Putamen (tissue), 1 donor: ENCODE data around the gene INAFM2.
A peak's percentile ranks its signal among the peaks of the same experiment; 100 is the strongest.

Experiments
- DNase-seq: peaks from one replicate; pipeline ENCODE4 v3.0.0-alpha.2; 2016; ENCODE audit warnings: low spot score

INAFM2 gene

DNA sequence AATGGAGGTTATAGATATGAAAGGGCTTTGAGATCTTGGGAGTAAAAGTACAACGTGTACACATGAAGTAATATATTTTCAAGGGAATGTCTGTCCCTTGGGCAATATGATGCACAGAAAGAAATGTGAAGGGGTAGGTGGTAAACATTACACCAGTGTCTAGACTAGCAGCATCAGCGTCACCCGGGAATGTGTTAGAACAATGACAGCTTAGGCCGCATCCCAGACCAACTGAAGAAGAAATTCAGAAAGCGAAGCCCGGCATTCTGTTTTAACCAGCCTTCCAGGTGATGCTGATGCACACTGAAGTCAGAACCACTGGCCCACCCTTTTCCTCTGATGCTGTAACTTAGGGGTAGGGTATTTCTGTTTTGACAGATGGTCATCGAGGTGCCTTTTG is 6.3 kb downstream of the INAFM2 start:
- DNase-seq = no peak

DNA sequence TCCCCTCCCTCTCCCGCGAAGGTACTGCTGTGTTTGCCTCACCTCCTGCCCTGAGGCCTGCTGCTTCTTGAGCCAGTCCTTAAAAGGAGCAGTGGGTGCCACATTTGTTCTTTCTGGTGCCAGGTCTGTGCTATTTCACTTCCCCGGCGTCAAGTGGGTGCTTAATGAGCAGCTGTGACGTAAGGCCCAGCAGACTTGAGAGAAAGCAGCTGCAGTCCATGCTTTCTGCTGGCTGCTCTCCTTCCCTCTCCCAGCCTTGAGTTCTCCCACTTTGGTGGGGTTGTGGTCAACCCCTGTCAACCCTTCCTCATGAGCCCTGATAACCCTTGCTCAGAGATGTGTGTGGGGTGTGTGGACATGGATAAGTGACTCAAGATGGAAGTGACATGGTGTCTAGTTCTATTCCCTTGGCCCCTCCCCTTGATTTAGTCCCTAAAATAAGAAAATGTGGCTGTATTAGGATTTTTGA is 6.9 kb downstream of the INAFM2 start:
- DNase-seq = no peak

DNA sequence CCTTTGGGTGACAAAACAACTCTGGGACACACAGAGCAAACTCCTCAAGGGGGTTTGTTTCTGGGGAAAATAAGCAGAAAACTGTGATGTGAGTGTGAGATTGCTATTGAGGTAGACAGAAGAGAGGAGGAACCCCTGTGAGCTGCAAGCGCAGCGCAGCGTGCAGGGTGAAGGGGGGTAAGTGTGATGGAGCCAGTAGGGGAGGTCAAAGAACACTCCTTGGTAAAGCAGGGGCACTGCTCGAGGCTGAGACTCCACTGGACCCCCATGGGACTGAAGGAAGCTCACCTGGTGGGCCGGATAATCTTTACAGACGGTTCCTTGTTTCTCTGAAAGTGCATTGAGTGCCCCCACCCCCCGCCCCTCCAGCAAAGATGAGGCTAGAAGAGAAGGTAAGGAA is 7.5 kb downstream of the INAFM2 start:
- no peak for DNase-seq

DNA sequence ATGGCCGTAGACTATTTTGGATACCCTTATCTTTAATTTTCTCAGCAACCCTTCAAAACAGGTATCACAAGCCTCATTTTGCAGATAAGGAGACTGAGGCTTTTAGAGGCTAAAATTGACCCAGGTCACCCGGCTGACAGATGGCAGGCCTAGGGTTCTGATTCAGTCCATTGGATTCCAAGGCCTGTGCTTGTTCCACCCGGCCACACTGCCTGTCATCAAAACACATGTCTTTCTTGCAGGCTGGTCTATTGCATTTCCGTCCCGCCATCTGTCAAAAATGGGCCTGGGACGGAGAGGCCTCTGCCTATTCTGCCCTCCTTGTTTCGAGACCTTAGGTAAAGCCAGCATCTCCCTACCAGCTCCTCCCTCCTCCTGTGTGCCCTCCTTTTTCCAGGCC is 8.1 kb downstream of the INAFM2 start:
- no peak for DNase-seq

DNA sequence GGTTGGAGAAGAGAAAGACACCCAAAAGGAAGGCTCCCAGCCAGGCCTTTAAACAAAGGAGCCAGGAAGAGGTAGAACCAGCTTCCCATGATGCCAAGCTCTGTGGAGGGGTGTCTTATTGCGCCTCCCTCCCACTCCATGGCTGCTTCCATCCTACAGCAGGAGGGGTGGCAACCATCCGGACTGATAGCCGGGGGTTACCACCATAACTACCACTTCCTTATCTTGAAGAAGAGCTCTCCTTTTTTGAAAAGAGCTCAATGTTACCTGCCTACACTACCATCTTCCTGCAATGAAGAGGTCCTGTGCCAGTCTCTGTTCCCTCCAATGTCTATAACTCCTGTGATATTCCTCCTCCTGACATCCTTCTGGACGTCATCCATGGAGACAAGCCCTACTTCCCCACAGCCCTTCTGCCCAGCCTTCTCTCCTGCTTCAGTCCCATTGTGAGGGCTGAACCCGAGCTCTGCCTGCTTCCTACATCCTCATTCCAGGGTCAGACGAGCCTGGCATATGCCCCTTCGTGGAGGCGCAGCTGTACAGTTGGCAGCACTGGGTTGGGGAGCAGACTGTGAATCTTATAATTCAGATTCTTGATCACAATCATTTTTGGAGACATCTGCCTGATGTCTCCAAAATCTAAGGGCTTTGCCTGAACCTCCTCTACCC is 8.8 kb downstream of the INAFM2 start:
- DNase-seq = no peak

DNA sequence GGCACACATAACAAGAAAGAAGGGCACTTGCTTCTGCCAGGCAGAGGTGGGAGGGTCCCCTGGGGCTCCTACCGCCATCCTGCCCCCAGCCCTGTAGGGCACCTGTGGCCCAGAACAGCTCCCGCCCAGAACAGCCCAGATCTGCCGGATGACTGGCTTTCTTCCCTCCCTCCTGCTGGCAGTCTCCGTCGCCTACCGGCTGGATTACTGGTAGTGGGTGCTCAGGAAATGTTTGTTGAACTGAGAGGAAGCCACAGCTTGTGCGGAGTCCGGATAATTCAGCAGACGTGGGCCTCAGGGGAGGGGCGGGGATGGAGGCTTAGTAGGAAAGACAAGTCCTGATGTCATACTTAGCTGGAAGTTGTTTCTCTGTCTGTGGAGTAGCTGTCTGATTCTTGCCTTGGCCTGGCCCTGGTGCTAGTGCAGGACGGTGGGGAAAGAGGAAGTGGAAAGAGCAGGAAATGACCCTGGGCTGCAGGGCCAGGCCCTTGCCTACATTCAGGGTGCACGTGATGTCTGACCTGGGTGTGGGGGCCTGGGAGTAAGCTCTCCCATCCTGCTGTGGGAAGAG is 10.5 kb downstream of the INAFM2 start:
- peak; percentile 54 for DNase-seq

DNA sequence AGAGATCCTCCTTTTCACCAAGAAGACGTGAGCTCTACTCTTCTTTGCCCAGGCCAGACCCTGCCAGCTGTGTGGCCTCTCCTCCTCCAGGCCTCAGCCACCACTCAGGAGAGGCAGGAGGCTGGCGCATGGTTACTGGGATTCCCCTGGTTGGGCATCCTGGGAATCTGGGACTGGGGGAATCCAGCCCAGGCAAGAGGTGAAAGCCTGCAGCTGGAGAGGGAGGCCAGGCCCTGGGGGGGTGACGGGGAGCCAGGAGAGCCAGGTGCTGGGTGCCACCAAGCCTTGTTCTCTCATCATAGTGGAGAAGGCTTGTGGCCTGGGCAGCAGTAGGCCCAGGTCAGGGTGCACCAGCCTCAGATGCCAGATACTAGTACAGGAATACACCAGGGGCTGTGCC is 11.0 kb downstream of the INAFM2 start:
- no peak for DNase-seq

DNA sequence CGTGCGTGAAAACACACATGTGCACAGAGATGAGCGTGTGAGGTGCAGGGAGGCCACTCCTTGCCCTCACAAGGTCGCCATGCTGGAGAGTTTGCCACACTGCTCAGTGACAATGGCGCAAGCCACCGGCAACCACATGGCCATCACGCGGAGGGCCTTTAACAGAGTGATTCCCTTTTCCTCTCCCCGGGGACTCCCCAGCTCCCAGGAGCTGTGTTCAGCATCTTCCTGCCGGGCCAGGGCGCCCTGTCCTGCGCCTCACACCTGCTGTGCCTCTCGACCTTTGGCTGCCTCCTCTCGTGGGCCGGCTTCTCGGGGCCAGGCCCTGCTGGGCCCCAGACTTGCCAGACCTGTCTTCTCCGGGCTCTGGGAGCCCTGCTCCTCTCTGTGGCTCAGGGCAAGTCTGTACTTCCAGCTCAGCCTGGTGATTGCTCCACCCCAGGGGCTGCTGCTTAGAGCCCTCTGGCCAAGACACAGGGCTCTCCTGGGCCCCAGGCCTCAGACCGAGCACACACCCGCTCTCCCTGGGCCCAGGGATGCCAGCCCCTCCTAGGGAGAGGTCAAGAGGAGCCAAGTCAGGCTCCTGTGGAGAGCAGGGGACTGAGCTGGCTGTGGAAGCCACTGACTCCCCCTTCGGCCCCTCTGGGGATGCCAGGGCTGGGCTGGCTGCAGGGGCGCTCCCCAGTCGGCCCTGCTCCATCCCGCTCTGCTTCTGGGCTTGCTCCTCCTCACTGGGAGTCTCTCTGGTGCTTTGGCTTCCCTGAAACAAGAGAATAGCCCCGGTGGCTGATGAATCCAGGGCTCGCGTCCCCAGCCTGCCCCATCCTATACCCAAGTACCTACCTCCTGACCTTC is 11.7 kb downstream of the INAFM2 start:
- no peak for DNase-seq

DNA sequence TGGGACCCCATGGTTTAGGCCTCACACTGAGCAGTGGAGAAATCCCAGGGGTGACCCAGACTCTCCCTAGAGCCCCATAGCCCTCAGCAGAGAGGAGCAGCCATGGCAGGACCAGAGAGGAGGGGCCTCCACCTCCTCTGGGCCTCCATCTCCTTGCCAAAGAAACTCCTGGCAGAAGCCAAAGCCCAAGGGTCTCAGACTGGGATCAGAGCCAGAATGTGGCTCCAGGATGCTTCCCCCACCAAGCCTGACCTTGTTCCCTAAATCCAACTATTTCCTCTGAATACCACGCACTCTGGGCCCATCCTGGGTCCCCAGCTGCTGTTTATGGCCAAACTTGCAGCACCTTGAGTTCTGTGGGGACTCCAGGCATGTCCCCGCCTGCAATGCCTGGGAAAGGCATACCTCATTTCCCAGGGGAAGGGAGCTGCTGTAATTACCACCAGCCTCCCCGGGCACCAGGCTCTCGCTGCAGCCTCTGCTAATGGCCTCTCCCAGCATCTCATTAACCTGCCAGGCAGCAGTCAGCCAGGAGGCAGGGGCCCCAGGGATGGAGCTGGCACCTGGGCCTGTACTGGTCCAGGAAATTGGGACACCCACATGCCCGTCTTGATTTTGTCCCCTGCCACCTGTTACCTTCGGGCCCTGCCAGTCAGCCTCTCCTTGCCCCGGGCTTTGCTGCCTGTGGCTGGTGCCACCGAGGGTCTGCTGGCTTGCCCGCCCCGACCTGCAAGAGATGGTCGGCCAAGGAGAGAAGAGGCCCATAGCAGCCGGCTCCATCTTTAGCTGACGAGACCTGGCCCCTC is 12.6 kb downstream of the INAFM2 start:
- DNase-seq = no peak

DNA sequence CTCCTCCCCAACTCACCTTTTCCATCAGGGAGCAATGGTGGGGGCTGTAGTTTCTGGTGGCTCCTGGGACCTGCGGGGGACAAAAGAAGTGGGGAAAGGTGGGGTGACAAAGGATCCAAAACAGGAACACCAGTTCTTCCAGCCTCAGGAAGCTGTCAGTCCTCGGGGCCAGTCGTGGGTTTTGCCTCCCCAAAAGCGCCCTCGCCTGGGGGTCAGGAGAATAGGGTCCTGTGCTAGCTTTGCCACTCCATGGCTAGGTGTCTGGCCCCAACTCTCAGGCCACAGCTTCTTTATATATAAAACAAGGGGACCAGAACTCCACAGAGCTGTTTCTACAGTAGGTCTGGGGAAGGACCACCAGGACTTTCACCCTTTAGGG is 13.2 kb downstream of the INAFM2 start:
- no peak for DNase-seq

DNA sequence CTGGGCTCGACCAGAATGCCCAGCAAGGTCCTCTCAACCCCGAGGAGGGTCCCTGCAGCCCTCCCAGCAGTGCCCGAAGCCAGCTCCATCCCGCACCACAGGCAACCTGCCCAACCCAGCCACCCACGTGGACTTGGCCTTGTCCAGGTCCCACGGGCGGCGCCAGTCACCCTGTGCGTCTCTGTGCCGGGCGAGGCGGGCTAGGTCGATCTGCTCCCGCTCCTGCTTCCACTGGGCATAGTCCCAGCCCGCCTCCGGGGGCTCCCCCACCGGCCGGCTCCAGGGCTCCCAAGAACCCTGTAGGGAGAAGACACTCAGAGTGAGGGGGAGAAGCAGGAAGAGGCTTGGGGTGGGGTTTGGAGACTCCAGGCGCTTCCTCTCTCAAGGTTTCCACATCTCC is 14.1 kb downstream of the INAFM2 start:
- DNase-seq = no peak

DNA sequence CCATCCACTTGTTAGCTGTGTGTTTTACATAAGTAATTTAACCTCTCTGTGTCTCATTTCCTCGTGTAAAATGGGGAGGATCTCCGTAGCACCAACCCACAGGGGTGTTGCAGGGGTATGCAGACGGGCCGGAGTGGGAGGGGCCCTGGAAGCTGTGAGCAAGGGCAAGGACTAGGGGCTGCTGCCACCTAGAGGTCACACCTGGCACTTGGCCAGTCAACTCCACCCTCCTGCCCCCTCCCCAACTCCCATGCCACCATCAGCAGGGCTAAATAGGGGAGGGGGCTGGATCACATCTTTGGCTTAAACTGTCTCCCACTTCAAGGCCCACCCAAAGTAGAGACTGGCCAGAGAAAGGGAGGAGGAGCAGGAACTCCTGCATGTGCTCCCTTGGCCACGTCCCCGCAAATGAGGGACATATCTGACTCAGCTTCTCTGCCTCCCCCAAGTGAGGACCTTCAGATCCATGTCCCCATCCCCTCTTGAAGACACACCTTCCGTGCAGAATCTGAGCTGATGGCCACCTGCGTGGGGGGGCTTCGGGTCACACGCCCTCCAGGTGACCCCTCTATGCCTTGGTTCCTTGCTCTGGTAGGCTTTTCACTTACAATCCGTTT is 14.7 kb downstream of the INAFM2 start:
- peak; percentile 49 for DNase-seq

DNA sequence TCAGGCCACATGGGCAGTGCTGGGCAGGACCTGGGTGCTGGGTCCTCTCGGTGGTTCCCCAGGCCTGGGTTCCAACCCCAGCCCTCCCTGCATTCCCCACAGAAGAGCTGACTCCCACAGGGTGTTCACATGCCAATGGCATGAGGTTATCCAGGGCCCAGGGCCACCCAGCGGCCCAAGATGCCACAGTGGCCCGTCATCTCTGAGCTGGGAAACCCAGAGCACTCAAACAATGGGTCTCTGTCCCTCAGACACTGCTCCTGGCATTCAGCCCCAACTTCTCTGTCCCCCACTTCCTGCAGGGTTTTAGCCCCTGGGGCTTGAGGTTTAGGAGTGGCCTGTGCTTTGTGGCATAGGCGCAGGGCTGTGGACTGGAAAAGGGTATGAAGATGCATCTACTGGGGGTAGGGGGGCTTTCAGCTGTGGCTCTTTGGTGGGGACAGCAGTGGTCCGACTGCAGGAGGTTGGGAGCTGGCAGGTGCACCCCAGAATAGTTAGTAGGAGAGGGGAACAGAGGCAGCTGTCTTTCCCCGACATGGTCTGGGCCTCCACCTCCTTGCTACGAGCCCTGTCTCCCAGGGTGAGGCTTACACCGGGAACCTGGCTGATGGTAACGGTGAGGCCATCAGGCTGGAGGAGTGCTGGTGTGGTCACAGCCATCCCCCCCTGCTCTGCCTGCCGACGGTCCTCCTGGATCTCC is 15.6 kb downstream of the INAFM2 start:
- peak; percentile 84 for DNase-seq

DNA sequence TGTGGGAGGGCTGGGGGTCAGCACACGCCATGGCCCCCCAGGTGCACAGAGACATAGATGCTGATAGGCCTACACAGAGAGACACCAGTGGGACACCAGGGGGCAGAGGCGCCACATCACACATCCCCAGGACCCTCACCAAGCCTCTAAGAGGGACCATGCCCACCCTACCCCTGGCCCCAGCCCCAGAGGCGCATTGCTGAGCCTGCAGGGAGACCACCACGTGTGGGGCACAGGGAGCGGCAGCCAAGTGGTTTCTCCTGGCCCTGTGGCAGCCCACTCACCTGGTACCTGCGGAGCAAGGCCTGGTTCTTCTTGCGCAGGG is 16.1 kb downstream of the INAFM2 start:
- no peak for DNase-seq

DNA sequence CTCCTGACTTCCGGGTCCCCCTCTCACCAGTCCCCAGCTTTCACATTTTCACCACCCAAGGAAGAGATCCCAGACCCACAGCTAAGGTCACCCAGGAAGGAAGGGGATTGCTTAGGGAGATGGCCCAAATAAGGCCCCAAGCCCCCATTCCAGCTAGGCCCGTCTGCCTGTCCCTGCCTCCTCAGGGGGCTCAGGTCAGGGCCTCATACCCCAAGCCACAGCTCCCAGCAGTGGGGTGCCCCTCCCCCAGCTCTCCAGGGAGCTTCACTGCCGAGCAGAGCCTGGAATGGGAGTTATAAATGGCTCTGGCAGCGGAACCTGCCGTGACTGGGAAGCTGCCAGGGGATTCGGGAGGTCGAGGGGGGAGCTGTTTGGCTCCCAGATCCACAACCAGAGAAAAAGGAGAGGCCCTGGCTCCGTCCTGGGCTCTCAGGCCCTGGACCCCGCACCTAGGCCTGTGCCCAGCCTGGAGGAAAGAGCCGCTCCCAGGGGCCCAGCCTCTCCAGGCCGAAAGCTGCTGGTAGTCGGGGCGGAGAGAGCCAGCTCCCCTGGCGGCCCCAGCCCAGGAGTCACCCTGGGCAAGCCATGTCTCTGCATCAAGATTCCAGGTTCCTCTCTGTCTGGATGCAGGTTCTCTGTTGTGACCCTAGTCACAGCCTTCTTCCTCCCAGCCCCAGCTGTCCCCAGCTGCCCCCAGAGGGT is 16.7 kb downstream of the INAFM2 start:
- peak; percentile 67 for DNase-seq

DNA sequence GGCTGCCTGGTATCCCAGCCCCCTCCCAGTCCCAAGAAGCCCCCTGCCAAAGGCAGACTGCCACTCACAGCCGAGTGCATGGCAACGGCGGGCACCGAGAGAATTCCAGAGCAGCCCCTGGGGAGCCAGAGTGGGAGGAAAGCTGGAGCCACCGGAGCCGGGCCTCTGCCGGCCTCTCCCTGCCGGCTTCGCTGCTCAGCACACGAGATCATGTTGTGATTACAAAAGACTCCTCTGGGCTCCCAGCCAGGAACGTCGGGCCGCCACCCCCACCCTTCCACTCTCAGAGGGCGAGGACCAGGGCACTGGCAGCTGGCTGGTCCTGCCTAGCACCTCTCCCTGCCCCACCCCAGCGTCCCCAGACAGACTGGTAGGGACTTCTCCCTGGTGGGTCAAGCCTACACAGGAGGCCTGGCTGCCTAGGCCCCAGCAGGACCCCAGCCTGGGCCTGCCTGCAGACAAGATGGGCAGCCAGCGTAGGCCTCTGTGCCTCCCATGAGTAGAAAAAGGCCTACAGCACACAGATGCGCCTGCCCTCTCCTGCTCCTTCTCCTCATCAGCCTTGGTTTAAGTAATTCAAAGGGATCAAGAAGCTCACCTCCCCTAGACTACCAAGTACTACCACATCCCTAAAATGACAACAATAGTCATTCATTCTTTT is 17.4 kb downstream of the INAFM2 start, which contains the start of gene CCDC9B:
Gene CCDC9B, minus strand, starts transcription at position 200 of the 661 bp plus-strand sequence. Its CDS starts 120 bp downstream, at position 80.
- peak; percentile 86 for DNase-seq

DNA sequence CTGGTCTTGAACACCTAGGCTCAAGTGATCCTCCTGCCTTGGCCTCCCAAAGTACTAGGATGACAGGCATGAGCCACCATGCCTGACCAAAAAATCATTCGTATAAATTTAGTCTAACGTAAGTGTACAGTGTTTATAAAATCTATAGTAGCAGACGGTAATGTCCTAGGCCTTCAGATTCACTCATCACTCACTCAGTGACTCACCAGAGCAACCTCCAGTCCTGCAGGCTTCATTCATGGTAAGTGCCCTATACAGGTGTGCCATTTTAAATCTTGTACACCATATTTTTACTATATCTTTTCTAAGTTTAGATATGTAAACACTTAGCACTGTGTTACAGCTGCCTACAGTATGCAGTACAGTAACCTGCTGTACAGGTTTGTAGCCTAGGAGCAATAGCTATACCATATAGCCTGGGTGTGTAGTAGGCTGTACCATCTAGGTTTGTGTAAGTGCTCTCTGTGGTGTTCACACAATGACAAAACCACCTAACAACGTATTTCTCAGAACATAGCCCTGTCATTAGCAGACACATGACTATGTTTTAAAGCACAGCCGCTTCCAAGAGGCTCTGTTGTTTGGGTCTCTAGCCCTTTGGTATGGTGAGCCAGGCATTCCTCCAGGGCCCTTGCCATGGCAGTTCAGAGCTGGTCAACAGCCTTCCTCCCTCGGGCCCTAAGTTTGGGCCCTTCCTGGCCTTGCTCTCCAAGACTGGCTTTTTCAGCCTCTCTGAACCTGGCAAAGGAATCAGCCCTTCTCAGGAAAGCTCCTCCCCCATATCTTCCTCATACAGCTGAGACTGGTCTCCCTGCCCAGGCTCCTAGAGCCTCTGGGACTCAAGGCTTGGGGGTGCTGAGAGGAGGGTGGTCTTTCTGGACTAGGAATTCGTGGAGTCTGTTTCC is 19.2 kb downstream of the INAFM2 start:
- no peak for DNase-seq

DNA sequence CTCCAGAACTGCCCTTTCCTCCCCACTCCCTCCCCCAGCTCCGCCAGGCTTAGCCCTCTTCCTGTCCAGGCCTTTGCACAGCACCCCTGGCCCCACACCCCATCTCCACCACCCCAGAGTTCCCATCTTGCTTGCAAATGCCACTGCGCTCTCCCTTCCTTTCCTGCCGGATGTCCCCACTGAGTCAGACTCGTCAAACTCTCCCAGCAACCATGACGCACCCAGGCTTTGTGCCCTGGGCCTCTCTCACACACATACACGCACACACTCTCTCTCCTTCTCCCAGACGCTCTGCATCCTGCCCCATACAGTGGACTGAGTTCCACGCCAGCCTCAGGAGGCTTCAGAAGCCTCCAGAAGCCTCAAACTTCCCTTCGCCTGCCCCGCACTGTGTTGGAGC is 20.0 kb downstream of the INAFM2 start:
- no peak for DNase-seq

DNA sequence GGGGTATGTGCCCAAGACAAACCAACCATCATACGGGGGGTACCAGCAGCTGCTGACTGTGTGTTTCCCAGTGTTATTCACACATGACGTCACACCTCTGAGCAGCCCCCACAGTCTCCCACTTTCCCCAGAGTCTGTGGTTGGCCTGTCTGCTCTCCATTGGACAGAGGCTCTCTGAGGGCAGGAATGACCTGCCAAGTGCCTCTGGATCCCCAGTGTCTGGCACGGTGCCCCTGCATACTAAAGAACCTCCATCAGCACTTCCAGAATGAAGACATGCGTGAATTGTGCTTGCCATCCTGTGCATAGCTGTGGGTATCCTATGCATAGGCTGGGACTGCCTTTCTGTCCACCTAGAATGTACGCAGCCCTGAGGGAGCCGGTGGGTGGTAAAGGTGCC is 20.7 kb downstream of the INAFM2 start:
- DNase-seq = no peak
